DND-41 (cell line): Measurements from ENCODE around the gene KCNJ6.

Experiments used
- CTCF ChIP-seq: IDR thresholded peaks from 2 replicates; pipeline ENCODE4 v1.5.1; 2012; ENCODE audit warnings: borderline replicate concordance, low read length, moderate library complexity, mild to moderate bottlenecking; ENCODE audit not compliant: poor library complexity, severe bottlenecking; ENCODE audit errors: extremely low read depth
- EZH2 ChIP-seq: IDR thresholded peaks from 3 replicates; pipeline ENCODE4 v1.6.1; 2012; ENCODE audit warnings: borderline replicate concordance, low read depth, mild to moderate bottlenecking, moderate library complexity, low read length, inconsistent platforms; ENCODE audit not compliant: severe bottlenecking

GRCh38 chr21:37861561-37861960 lies 54.7 kb downstream of the KCNJ6 start:
- no peak for TF ChIP-seq CTCF
- no peak for TF ChIP-seq EZH2
